Subcutaneous adipose tissue (tissue), 4 donors: ENCODE measurements around the gene YWHAH. TPM values are rescaled to one million over a fixed set of nuclear protein-coding genes. Genes with fewer than 3 reads are reported as not detected.

Source experiments
- total RNA-seq, 4 donors: library from RNA; depleted of rRNA; stranded (reverse); fragments of >200 nt; gene quantifications; one replicate each; pipeline ENCODE4 v1.1.0, GENCODE V29; 2016
- TF ChIP-seq, protein P1 (sequence below): fragments of 450-650 bp; IDR thresholded peaks from one replicate; pipeline ENCODE4 v1.5.1; 2016; ENCODE audit warnings: low read depth, mild to moderate bottlenecking, control low read depth, antibody characterized with exemption, moderate library complexity

YWHAH gene
- total RNA-seq: 10 to 100 TPM; 47.7 to 99.0 (median 54.0) TPM

DNA sequence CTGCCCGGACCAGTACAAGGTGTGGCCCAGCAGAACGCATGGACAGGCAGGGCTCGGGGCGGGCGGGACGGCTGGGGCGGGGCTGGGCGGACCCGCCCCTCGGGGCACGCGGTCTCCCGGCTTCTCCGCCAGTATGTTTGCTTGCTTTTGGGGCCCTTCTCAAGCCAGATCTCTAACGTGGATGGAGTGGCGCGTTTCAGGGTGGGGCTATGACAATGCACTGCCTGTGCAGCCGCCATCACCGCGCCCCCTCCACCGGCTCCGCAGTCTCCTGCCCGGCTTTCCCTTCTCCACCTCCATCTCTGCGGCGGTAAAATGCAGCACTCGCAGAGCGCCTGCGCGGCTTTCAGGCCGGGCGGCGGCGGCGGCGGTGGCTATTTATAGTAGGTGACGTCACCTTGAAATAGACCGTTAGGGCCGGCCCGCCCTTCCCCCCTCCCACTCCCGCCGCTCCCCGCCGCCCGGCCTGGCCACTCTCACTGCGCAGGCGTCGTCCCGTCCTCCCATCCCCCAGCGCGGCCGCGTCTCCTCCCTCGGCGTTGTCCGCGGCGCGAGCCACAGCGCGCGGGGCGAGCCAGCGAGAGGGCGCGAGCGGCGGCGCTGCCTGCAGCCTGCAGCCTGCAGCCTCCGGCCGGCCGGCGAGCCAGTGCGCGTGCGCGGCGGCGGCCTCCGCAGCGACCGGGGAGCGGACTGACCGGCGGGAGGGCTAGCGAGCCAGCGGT, at the start of gene YWHAH:
Gene YWHAH (plus strand): TSS at position 558 of the 722 bp plus-strand sequence. CDS start 199 bp downstream, outside the sequence.
- TF ChIP-seq, protein P1, sequence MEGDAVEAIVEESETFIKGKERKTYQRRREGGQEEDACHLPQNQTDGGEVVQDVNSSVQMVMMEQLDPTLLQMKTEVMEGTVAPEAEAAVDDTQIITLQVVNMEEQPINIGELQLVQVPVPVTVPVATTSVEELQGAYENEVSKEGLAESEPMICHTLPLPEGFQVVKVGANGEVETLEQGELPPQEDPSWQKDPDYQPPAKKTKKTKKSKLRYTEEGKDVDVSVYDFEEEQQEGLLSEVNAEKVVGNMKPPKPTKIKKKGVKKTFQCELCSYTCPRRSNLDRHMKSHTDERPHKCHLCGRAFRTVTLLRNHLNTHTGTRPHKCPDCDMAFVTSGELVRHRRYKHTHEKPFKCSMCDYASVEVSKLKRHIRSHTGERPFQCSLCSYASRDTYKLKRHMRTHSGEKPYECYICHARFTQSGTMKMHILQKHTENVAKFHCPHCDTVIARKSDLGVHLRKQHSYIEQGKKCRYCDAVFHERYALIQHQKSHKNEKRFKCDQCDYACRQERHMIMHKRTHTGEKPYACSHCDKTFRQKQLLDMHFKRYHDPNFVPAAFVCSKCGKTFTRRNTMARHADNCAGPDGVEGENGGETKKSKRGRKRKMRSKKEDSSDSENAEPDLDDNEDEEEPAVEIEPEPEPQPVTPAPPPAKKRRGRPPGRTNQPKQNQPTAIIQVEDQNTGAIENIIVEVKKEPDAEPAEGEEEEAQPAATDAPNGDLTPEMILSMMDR: no peak

DNA sequence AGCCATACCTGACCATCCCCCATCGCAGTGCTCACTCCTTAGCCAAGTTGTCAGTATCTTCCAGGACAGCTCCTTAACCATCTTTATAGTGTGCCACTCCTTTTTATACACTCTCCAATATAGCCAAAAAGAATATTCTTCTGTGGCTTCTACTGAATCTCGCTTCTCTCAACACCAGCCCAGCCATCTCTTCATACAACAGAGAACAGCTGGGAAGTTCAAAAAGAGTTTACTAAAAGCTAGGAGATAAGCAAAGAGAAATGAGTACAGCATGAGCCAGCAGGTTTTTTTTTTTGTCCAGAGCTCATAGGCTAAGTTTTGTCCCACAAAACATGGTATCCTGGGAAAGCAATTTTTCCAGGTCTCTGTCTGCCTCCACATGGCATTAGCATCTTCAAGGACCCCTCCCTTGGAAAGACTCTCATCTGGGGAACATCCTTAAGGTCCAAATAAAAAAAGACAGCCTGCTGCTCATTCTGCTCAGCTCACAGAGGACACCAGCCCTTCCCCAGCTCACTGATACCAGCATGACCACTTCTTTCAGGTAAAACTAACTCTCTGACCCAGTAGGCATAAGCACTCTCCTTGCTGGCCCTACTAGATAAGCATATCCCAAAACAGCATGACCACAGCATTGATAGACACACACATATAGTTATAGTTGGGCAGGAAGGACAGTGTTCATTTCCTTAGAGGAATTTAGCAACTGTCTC, 48.8 kb upstream of the YWHAH start:
- TF ChIP-seq, protein P1: no peak

DNA sequence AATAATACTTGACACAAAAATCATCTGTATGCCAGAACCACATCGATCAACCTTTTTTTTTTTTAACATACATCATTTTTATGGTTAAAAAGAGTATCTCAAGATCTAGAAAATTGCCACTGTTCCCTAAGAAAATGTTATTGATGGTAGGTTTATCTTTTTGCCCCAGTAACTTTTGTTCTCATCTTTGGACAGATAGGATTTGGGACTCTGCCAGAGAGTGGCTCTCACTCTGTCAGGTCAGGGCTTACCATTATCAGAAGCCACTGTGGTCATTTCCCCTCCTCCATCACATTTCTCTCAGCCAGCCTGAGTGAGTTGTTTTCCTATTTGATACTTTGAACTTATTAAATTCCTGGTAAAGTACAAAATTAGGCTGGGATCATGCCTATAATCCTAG, 47.9 kb upstream of the YWHAH start:
- TF ChIP-seq, protein P1: no peak

DNA sequence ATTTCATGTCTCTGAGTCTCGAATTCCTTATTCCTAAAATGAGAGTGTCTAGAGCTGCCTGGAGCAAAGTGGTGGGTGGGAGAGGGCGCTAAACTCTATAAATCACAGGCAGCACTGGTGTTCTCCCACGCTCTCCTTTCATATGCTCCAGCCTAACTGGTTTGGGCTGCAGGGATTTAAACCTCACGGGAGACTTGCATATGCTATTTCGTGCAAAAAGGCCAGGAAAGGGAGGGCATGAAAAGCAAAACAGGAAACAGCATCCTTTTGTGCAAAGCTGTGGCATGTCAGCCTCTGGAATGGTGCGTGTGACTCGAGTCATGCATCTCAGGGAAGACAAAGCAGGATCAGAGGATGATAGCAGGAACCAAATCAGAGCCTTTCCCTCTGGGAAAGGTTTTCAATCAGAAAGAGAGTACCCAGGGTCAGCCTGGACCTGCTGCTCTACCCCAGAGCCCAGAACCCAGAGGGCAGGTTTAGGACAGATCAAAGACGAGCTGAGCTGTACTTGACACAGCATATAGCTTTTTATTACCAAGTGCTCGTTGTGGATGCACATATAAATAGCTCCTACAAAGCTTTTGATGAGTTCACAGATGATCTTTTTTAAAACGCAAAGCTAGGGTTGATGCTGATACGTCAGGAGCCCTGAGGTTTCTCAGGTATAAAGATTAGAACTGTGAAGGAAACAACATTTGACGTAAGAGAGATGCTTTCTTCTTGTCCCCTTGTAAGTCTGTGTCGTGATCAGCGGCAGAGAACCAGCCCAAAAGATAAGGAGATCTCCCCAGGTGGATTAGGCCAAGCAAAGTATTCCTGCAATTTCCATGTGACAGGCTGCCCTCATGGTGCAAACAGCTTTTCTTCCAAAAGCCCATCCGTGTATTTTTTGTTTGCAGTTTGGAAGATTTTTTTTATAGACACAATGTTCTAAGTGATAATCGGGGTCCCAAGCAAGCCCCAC, 46.2 kb upstream of the YWHAH start:
- TF ChIP-seq, protein P1: no peak

DNA sequence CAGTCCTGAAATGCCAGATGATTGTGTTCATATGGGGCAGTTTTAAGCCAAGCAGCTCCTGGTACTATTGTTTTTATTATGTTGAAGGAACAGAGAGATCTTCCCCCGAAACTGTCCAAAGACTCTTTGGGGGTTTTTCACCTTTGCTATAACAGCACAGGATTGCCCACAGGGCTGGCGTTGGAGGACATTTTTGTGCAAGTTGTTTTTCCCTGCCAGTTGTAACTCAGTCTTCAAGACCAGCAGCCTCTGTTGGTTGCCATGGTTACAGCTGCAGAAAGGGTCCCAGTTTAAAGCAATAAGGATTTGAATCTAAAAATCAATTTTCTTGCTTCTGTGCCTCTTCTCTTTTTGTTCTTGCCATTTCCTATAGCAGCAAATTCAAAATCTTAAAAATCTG, 45.4 kb upstream of the YWHAH start:
- TF ChIP-seq, protein P1: no peak

DNA sequence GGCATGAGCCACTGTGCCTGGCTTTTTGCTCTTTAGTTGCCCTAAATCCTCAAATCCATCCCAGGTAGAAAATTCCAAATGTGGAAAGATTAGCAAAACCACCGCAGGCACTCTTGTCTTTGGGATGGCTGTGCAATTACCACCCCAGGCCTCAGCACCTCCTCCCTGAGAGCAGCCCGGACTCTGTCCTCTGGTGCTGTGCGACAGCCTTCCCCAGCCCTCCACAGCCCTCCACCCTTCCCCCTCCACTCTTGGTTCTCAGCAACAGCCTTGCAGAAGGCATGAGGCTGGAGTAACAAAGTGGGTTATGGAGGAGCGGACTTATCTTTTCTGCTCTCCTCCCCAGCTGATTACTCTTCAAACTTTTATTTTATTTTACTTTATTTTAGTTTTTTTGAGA, 44.7 kb upstream of the YWHAH start:
- TF ChIP-seq, protein P1: no peak
